SK-N-SH treated with all-trans-retinoic acid at 6 μM for 48 hours (cell line): ENCODE measurements around the gene BMPR2.

Experiments
- ATAC-seq: fragments of 200-7000 bp; cut with Tn5 transposase; 3 replicates; pipeline ENCODE4 v1.9.1; 2020; ENCODE audit warnings: mild to moderate bottlenecking, moderate library complexity
- ARNTL ChIP-seq: fragments of 450-650 bp; formaldehyde crosslinking; IDR thresholded peaks from 2 replicates; pipeline ENCODE4 v1.5.0; 2020; ENCODE audit warnings: low read depth, mild to moderate bottlenecking, moderate library complexity, borderline replicate concordance
- BACH2 ChIP-seq: fragments of 250-450 bp; sonication (Bioruptor Pico); IDR thresholded peaks from 2 replicates; pipeline ENCODE4 v1.9.0; 2021; ENCODE audit warnings: mild to moderate bottlenecking, borderline replicate concordance
- CSDC2 ChIP-seq: fragments of 250-450 bp; sonication (Bioruptor Pico); IDR thresholded peaks from 2 replicates; pipeline ENCODE4 v1.5.0; 2020; ENCODE audit warnings: mild to moderate bottlenecking, moderate library complexity
- ESRRG ChIP-seq: fragments of 250-450 bp; sonication (Bioruptor Pico); IDR thresholded peaks from 2 replicates; pipeline ENCODE4 v1.6.1; 2021; ENCODE audit warnings: mild to moderate bottlenecking
- GLIS3 ChIP-seq: fragments of 250-450 bp; sonication (Bioruptor Pico); IDR thresholded peaks from 2 replicates; pipeline ENCODE4 v1.5.0; 2020; ENCODE audit warnings: mild to moderate bottlenecking, moderate library complexity
- ISL1 ChIP-seq: fragments of 250-450 bp; sonication (Bioruptor Pico); IDR thresholded peaks from 2 replicates; pipeline ENCODE4 v2.1.2; 2022; ENCODE audit warnings: mild to moderate bottlenecking, moderate library complexity
- OSR1 ChIP-seq: fragments of 250-450 bp; sonication (Bioruptor Pico); IDR thresholded peaks from 2 replicates; pipeline ENCODE4 v1.8.0; 2022; ENCODE audit warnings: moderate library complexity, mild to moderate bottlenecking, inconsistent platforms
- PPARA ChIP-seq: fragments of 250-450 bp; sonication (Bioruptor Pico); IDR thresholded peaks from 2 replicates; pipeline ENCODE4 v1.5.0; 2020; ENCODE audit warnings: mild to moderate bottlenecking, borderline replicate concordance
- RARB ChIP-seq: fragments of 250-450 bp; sonication (Bioruptor Pico); IDR thresholded peaks from 2 replicates; pipeline ENCODE4 v1.8.0; 2021; ENCODE audit warnings: mild to moderate bottlenecking, moderate library complexity
- TCF4 ChIP-seq: fragments of 250-450 bp; sonication (Bioruptor Pico); IDR thresholded peaks from 2 replicates; pipeline ENCODE4 v1.8.0; 2021; ENCODE audit warnings: mild to moderate bottlenecking, moderate library complexity, borderline replicate concordance
- TOX ChIP-seq: fragments of 250-450 bp; sonication (Bioruptor Pico); IDR thresholded peaks from 2 replicates; pipeline ENCODE4 v1.8.0; 2021; ENCODE audit warnings: mild to moderate bottlenecking, moderate library complexity, borderline replicate concordance
- ZC3H10 ChIP-seq: fragments of 250-450 bp; sonication (Bioruptor Pico); IDR thresholded peaks from 2 replicates; pipeline ENCODE4 v1.5.1; 2021; ENCODE audit warnings: mild to moderate bottlenecking, moderate library complexity
- ZFP3 ChIP-seq: fragments of 250-450 bp; sonication (Bioruptor Pico); IDR thresholded peaks from 2 replicates; pipeline ENCODE4 v1.5.0; 2020; ENCODE audit warnings: mild to moderate bottlenecking, moderate library complexity
- ZFP30 ChIP-seq: fragments of 450-650 bp; formaldehyde crosslinking; IDR thresholded peaks from 2 replicates; pipeline ENCODE4 v1.5.0; 2022; ENCODE audit warnings: mild to moderate bottlenecking, moderate library complexity
- ZNF565 ChIP-seq: fragments of 450-650 bp; formaldehyde crosslinking; conservative IDR thresholded peaks from 2 replicates; pipeline ENCODE4 v1.5.0; 2020; ENCODE audit warnings: low read depth, mild to moderate bottlenecking, moderate library complexity
- ZNF70 ChIP-seq: fragments of 450-650 bp; formaldehyde crosslinking; IDR thresholded peaks from 2 replicates; pipeline ENCODE4 v1.5.0; 2020; ENCODE audit warnings: mild to moderate bottlenecking, moderate library complexity
- ZNF8 ChIP-seq: fragments of 450-650 bp; formaldehyde crosslinking; IDR thresholded peaks from 2 replicates; pipeline ENCODE4 v1.5.0; 2020; ENCODE audit warnings: mild to moderate bottlenecking, moderate library complexity
- TF ChIP-seq, protein P1 (sequence below): fragments of 250-450 bp; sonication (Bioruptor Pico); IDR thresholded peaks from 2 replicates; pipeline ENCODE4 v1.5.1; 2021; ENCODE audit warnings: mild to moderate bottlenecking, moderate library complexity
- TF ChIP-seq, protein P2 (sequence below): fragments of 250-450 bp; sonication (Bioruptor Pico); IDR thresholded peaks from 2 replicates; pipeline ENCODE4 v1.5.0; 2020; ENCODE audit warnings: mild to moderate bottlenecking, moderate library complexity
- TF ChIP-seq, protein P3 (sequence below): fragments of 250-450 bp; sonication (Bioruptor Pico); IDR thresholded peaks from 2 replicates; pipeline ENCODE4 v1.8.0; 2020; ENCODE audit warnings: mild to moderate bottlenecking, moderate library complexity, borderline replicate concordance
- TF ChIP-seq, protein P4 (sequence below): fragments of 250-450 bp; sonication (Bioruptor Pico); IDR thresholded peaks from 2 replicates; pipeline ENCODE4 v1.5.1; 2020; ENCODE audit warnings: low read depth, mild to moderate bottlenecking, moderate library complexity
- TF ChIP-seq, protein P5 (sequence below): fragments of 250-450 bp; sonication (Bioruptor Pico); IDR thresholded peaks from 2 replicates; pipeline ENCODE4 v1.8.0; 2021; ENCODE audit warnings: low read depth, mild to moderate bottlenecking, moderate library complexity, borderline replicate concordance

The BMPR2 gene

DNA sequence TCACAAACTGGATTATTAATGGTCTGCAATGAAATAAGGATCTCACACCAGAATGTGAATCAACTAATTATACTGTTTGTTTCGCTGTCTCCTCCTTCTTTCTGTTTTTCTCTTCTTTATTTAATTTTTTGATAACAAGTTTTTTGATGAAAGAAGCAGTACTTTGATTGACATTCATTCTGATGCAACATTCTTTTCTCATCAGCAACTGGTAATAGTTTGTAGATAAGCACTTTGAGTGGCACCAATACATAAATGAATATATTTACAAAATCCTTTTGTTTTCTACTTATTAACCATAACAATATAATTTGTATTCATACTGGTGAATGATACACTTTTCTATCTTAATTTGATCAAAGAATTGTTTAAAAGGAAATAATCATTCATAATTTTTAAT, 143.3 kb downstream of the BMPR2 start:
- ATAC-seq: no peak

DNA sequence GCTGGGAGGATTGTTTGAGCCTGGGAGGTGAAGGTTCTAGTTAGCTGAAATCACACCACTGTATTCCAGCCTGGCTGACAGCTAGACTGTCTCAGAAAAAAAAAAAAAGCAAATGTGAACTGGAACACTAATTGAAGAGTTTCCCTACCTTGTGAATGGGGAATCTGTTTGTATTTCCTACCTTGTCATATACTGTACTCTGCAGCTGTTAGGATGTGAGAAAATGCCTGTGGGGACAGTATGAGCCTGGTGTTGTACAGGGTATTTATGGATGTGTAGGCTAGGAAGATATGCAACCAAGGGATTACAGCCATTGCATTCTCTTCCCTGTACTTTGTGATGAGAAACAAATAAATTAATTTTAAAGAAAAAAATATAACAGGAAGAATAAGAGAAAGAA, 145.3 kb downstream of the BMPR2 start:
- no peak for ATAC-seq
- TF ChIP-seq RARB (CRISPR knock-in tag) (no peak), ZFP30 (CRISPR knock-in tag) (no peak), ISL1 (no peak), ZC3H10 (CRISPR knock-in tag) (no peak), ZNF70 (CRISPR knock-in tag) (no peak), CSDC2 (CRISPR knock-in tag) (no peak), ARNTL (no peak), OSR1 (no peak), ZFP3 (CRISPR knock-in tag) (no peak), TCF4 (CRISPR knock-in tag) (no peak), ESRRG (CRISPR knock-in tag) (no peak), BACH2 (no peak), TOX (CRISPR knock-in tag) (no peak), PPARA (no peak), ZNF565 (CRISPR knock-in tag) (no peak), GLIS3 (no peak)
- TF ChIP-seq, protein P1, sequence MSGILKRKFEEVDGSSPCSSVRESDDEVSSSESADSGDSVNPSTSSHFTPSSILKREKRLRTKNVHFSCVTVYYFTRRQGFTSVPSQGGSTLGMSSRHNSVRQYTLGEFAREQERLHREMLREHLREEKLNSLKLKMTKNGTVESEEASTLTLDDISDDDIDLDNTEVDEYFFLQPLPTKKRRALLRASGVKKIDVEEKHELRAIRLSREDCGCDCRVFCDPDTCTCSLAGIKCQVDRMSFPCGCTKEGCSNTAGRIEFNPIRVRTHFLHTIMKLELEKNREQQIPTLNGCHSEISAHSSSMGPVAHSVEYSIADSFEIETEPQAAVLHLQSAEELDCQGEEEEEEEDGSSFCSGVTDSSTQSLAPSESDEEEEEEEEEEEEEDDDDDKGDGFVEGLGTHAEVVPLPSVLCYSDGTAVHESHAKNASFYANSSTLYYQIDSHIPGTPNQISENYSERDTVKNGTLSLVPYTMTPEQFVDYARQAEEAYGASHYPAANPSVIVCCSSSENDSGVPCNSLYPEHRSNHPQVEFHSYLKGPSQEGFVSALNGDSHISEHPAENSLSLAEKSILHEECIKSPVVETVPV: no peak
- TF ChIP-seq, protein P2, sequence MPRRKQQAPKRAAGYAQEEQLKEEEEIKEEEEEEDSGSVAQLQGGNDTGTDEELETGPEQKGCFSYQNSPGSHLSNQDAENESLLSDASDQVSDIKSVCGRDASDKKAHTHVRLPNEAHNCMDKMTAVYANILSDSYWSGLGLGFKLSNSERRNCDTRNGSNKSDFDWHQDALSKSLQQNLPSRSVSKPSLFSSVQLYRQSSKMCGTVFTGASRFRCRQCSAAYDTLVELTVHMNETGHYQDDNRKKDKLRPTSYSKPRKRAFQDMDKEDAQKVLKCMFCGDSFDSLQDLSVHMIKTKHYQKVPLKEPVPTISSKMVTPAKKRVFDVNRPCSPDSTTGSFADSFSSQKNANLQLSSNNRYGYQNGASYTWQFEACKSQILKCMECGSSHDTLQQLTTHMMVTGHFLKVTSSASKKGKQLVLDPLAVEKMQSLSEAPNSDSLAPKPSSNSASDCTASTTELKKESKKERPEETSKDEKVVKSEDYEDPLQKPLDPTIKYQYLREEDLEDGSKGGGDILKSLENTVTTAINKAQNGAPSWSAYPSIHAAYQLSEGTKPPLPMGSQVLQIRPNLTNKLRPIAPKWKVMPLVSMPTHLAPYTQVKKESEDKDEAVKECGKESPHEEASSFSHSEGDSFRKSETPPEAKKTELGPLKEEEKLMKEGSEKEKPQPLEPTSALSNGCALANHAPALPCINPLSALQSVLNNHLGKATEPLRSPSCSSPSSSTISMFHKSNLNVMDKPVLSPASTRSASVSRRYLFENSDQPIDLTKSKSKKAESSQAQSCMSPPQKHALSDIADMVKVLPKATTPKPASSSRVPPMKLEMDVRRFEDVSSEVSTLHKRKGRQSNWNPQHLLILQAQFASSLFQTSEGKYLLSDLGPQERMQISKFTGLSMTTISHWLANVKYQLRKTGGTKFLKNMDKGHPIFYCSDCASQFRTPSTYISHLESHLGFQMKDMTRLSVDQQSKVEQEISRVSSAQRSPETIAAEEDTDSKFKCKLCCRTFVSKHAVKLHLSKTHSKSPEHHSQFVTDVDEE (CRISPR knock-in tag): no peak
- TF ChIP-seq, protein P3, sequence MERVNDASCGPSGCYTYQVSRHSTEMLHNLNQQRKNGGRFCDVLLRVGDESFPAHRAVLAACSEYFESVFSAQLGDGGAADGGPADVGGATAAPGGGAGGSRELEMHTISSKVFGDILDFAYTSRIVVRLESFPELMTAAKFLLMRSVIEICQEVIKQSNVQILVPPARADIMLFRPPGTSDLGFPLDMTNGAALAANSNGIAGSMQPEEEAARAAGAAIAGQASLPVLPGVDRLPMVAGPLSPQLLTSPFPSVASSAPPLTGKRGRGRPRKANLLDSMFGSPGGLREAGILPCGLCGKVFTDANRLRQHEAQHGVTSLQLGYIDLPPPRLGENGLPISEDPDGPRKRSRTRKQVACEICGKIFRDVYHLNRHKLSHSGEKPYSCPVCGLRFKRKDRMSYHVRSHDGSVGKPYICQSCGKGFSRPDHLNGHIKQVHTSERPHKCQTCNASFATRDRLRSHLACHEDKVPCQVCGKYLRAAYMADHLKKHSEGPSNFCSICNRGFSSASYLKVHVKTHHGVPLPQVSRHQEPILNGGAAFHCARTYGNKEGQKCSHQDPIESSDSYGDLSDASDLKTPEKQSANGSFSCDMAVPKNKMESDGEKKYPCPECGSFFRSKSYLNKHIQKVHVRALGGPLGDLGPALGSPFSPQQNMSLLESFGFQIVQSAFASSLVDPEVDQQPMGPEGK: no peak
- TF ChIP-seq, protein P4, sequence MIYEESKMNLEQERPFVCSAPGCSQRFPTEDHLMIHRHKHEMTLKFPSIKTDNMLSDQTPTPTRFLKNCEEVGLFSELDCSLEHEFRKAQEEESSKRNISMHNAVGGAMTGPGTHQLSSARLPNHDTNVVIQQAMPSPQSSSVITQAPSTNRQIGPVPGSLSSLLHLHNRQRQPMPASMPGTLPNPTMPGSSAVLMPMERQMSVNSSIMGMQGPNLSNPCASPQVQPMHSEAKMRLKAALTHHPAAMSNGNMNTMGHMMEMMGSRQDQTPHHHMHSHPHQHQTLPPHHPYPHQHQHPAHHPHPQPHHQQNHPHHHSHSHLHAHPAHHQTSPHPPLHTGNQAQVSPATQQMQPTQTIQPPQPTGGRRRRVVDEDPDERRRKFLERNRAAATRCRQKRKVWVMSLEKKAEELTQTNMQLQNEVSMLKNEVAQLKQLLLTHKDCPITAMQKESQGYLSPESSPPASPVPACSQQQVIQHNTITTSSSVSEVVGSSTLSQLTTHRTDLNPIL (CRISPR knock-in tag): no peak

More for the DNA sequence above, 143.3 kb downstream of the BMPR2 start:
- TF ChIP-seq ZNF565 (CRISPR knock-in tag) (no peak), ARNTL (no peak), ZC3H10 (CRISPR knock-in tag) (no peak)
- TF ChIP-seq, protein P1: no peak
- TF ChIP-seq, protein P5, sequence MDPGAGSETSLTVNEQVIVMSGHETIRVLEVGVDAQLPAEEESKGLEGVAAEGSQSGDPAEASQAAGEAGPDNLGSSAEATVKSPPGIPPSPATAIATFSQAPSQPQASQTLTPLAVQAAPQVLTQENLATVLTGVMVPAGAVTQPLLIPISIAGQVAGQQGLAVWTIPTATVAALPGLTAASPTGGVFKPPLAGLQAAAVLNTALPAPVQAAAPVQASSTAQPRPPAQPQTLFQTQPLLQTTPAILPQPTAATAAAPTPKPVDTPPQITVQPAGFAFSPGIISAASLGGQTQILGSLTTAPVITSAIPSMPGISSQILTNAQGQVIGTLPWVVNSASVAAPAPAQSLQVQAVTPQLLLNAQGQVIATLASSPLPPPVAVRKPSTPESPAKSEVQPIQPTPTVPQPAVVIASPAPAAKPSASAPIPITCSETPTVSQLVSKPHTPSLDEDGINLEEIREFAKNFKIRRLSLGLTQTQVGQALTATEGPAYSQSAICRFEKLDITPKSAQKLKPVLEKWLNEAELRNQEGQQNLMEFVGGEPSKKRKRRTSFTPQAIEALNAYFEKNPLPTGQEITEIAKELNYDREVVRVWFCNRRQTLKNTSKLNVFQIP (CRISPR knock-in tag): no peak

DNA sequence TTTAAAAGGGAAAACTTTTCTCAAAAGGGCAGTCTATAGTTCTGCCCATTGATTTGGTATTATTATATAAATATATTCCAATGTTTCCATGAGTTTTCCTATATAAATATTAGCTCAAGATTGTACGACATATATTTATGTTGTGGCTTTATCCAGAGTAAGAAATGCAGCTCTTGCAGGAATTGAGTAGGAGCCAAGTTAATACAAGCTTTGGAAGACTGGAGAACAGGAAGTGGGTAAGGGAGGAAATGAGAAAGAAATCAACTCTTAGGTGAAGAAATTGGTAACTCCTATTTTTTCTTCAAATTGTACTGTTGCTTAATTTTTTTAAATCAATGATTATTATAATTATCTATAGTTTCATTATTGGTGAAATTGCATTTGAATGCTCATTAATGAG, 153.3 kb downstream of the BMPR2 start:
- ATAC-seq: peak; percentile 57
- TF ChIP-seq ZFP3 (CRISPR knock-in tag) (no peak), TOX (CRISPR knock-in tag) (no peak), ZNF70 (CRISPR knock-in tag) (no peak), ZNF8 (no peak), TCF4 (CRISPR knock-in tag) (no peak), CSDC2 (CRISPR knock-in tag) (no peak), ESRRG (CRISPR knock-in tag) (no peak)
- TF ChIP-seq, protein P2 (CRISPR knock-in tag): no peak
- TF ChIP-seq, protein P1: no peak
